SK-N-SH (cell line): ENCODE results near the gene HSPG2. TPM values are rescaled to one million over a fixed set of nuclear protein-coding genes. Genes with fewer than 3 reads are reported as not detected.
A peak's percentile ranks its signal among the peaks of the same experiment; 100 is the strongest.

Experiments used
- CTCF ChIA-PET: fragments of 300-600, 350-600 bp; formaldehyde crosslinking; extraction: SDS; loops from one replicate; lab custom pipeline; 2021; lab: Yijun Ruan, JAX
- POLR2A ChIA-PET: fragments of 350-600 bp; sonication (Branson Sonifier 250); formaldehyde crosslinking; extraction: SDS; loops from one replicate; lab custom pipeline; 2020; ENCODE audit warnings: antibody characterized with exemption, inconsistent platforms; lab: Yijun Ruan, JAX
- DNase-seq: peaks from one replicate; pipeline ENCODE4 v3.0.0; 2012
- H2AFZ ChIP-seq: fragments of 200-600 bp; sonication (generic); 2 replicates; pipeline ENCODE4 v1.8.1; 2016; ENCODE audit warnings: antibody characterized with exemption, mild to moderate bottlenecking, low read depth
- H3F3A ChIP-seq: fragments of 200-600 bp; sonication (generic); replicated peaks from 2 replicates; pipeline ENCODE3; 2016; ENCODE audit warnings: antibody characterized with exemption, mild to moderate bottlenecking; ENCODE audit not compliant: insufficient read depth
- H3K27ac ChIP-seq, 2 experiments: fragments of 200-500 bp in 1 of 2; fragments of 200-600 bp in 1 of 2; sonication (Bioruptor generic) in 1 of 2; sonication (generic), shearing (Covaris generic) in 1 of 2; 2 replicates each; pipeline versions ENCODE4 v1.5.1 to v1.6.1; 2014 to 2016; ENCODE audit warnings: low read depth in 2 of 2, inconsistent platforms in 1 of 2, low read length in 1 of 2, mild to moderate bottlenecking in 1 of 2, mixed read lengths in 1 of 2
- H3K27me3 ChIP-seq: fragments of 200-600 bp; sonication (generic), shearing (Covaris generic); 2 replicates; pipeline ENCODE4 v1.6.1; 2016; ENCODE audit warnings: mixed run types; ENCODE audit not compliant: insufficient read depth
- H3K36me3 ChIP-seq, 2 experiments: fragments of 200-500 bp in 1 of 2; fragments of 200-600 bp in 1 of 2; sonication (Bioruptor generic) in 1 of 2; sonication (generic) in 1 of 2; replicated peaks in 1 of 2; 2 replicates each; pipeline versions ENCODE3 to v1.5.1; 2014 to 2016; ENCODE audit warnings: low read length in 1 of 2, mild to moderate bottlenecking in 1 of 2; ENCODE audit not compliant: insufficient read depth in 2 of 2, control insufficient read depth in 1 of 2
- H3K4me1 ChIP-seq, 2 experiments: fragments of 200-500 bp in 1 of 2; fragments of 200-600 bp in 1 of 2; sonication (Bioruptor generic) in 1 of 2; sonication (generic), shearing (Covaris generic) in 1 of 2; 2 replicates each; pipeline versions ENCODE4 v1.5.1 to v1.6.1; 2014 to 2016; ENCODE audit warnings: low read depth in 1 of 2, low read length in 1 of 2, mixed run types in 1 of 2; ENCODE audit not compliant: insufficient read depth in 2 of 2, control insufficient read depth in 1 of 2
- H3K4me2 ChIP-seq: fragments of 200-600 bp; sonication (generic), shearing (Covaris generic); 2 replicates; pipeline ENCODE4 v1.6.1; 2017; ENCODE audit warnings: mixed run types
- H3K4me3 ChIP-seq, 2 experiments: fragments of 200-500 bp in 1 of 2; fragments of 200-600 bp in 1 of 2; sonication (Bioruptor generic) in 1 of 2; sonication (generic), shearing (Covaris generic) in 1 of 2; 2 replicates each; pipeline versions ENCODE4 v1.5.1 to v1.8.1; 2014 to 2016; ENCODE audit warnings: low read depth in 2 of 2, inconsistent platforms in 1 of 2, low read length in 1 of 2, mild to moderate bottlenecking in 1 of 2, mixed read lengths in 1 of 2, moderate library complexity in 1 of 2
- H3K79me2 ChIP-seq: fragments of 200-600 bp; sonication (generic); 2 replicates; pipeline ENCODE4 v1.8.1; 2017; ENCODE audit warnings: mild to moderate bottlenecking; ENCODE audit not compliant: insufficient read depth
- H3K9ac ChIP-seq: fragments of 200-600 bp; sonication (generic); 2 replicates; pipeline ENCODE4 v1.6.1; 2017; ENCODE audit warnings: mixed run types
- H3K9me2 ChIP-seq: fragments of 200-600 bp; sonication (generic); 2 replicates; pipeline ENCODE4 v1.6.1; 2017; ENCODE audit warnings: mixed run types
- H3K9me3 ChIP-seq: fragments of 200-600 bp; sonication (generic); 2 replicates; pipeline ENCODE4 v1.6.1; 2017; ENCODE audit warnings: mixed run types, mild to moderate bottlenecking, moderate library complexity
- H4K20me1 ChIP-seq: fragments of 200-600 bp; sonication (generic); 2 replicates; pipeline ENCODE4 v1.6.1; 2017; ENCODE audit warnings: mild to moderate bottlenecking, mixed run types; ENCODE audit not compliant: insufficient read depth
- CHD2 ChIP-seq: fragments of 150-350 bp; IDR thresholded peaks from 2 replicates; pipeline ENCODE4 v1.6.1; 2018; ENCODE audit warnings: low read length; ENCODE audit not compliant: partially characterized antibody
- EP300 ChIP-seq, 2 experiments: IDR thresholded peaks; 2 replicates each; pipeline versions ENCODE4 v1.4.0 to v1.6.1; 2012; ENCODE audit warnings: borderline replicate concordance in 1 of 2, low read depth in 1 of 2, low read length in 1 of 2
- FOSL2 ChIP-seq: IDR thresholded peaks from 2 replicates; pipeline ENCODE4 v1.4.0; 2012; ENCODE audit warnings: low read depth, mild to moderate bottlenecking, moderate library complexity, borderline replicate concordance
- FOXJ3 ChIP-seq: sonication (generic); formaldehyde crosslinking; IDR thresholded peaks from 2 replicates; pipeline ENCODE4 v1.5.1; 2020; ENCODE audit warnings: mild to moderate bottlenecking, missing genetic modification reagents
- GATA2 ChIP-seq: sonication (generic); formaldehyde crosslinking; IDR thresholded peaks from 2 replicates; pipeline ENCODE4 v1.5.0; 2020; ENCODE audit warnings: mild to moderate bottlenecking, missing genetic modification reagents
- JUND ChIP-seq: IDR thresholded peaks from 2 replicates; pipeline ENCODE4 v1.4.0; 2012
- MXI1 ChIP-seq: IDR thresholded peaks from 2 replicates; pipeline ENCODE4 v1.6.1; 2012; ENCODE audit warnings: mild to moderate bottlenecking, low read depth, low read length, improper control_type of control experiment
- PBX3 ChIP-seq: IDR thresholded peaks from 2 replicates; pipeline ENCODE4; 2012
- POLR2AphosphoS5 ChIP-seq: IDR thresholded peaks from 2 replicates; pipeline ENCODE4 v1.6.1; 2012; ENCODE audit warnings: low read depth, low read length
- RAD21 ChIP-seq: IDR thresholded peaks from 2 replicates; pipeline ENCODE4 v1.6.1; 2012; ENCODE audit warnings: mild to moderate bottlenecking, low read length
- RCOR1 ChIP-seq: fragments of 150-350 bp; IDR thresholded peaks from 2 replicates; pipeline ENCODE4 v1.6.1; 2017; ENCODE audit warnings: antibody characterized with exemption, low read length
- TEAD4 ChIP-seq: IDR thresholded peaks from 2 replicates; pipeline ENCODE4 v1.4.0; 2012; ENCODE audit warnings: mild to moderate bottlenecking, borderline replicate concordance; ENCODE audit not compliant: insufficient read depth
- USF1 ChIP-seq: IDR thresholded peaks from 2 replicates; pipeline ENCODE4 v1.4.0; 2012; ENCODE audit warnings: low read depth, borderline replicate concordance
- ZBTB33 ChIP-seq: IDR thresholded peaks from 2 replicates; pipeline ENCODE4 v1.4.0; 2012; ENCODE audit warnings: low read depth, borderline replicate concordance
- WGBS: methylation state at CpG from one replicate; pipeline ENCODE4 v1.1.6; 2017; ENCODE audit warnings: low lambda C conversion rate; 5-methylcytosine and 5-hydroxymethylcytosine counted together
- polyA plus RNA-seq, 3 experiments: library from polyadenylated mRNA; depleted of rRNA; stranded (reverse); fragments of >200 nt; gene quantifications; 2 replicates each; pipeline ENCODE4 v1.2.3, GENCODE V29; 2012

HSPG2 gene
- polyA plus RNA-seq, 1 of the 3 experiments (the other 2 are of a cell fraction), result 28.9 TPM

GRCh38 chr1:21916447-21917238, 20.5 kb downstream of the HSPG2 start:
- CTCF ChIA-PET, result no interaction called here
- TF ChIP-seq MXI1, result peak; percentile 65; the same call in 1 of the 2 replicates
- peak; percentile 77 for TF ChIP-seq RCOR1
- TF ChIP-seq GATA2 (CRISPR knock-in tag), result peak; percentile 90
- peak in 1 of 2 experiments; percentile 87; a peak in 2 of 4 replicates for TF ChIP-seq EP300 (IDR thresholded peaks at IDR 0.05; ENCODE audit: borderline replicate concordance in 1 of 2, low read depth in 1 of 2, low read length in 1 of 2)
- peak; percentile 78 for TF ChIP-seq CHD2
- no peak for TF ChIP-seq FOXJ3 (CRISPR knock-in tag)
- Histone ChIP-seq H3K9me3 (no peaks in the 10 kb centered on the region), H3K79me2 (peaks cover 53% of the 10 kb centered on the region), H3K36me3 (peaks cover 0 to 11% of the 10 kb centered on the region in 2 experiments), H3K27me3 (no peaks in the 10 kb centered on the region), H2AFZ (no peak overlapping the region), H4K20me1 (peaks cover 7% of the 10 kb centered on the region; the same call in 1 of the 2 replicates), H3K4me2 (no peak overlapping the region), H3F3A (peaks cover 26% of the 10 kb centered on the region), H3K4me1 (peaks cover 16 to 17% of the 10 kb centered on the region in 2 experiments; a peak in 2 of 4 replicates), H3K9me2 (no peaks in the 10 kb centered on the region), H3K4me3 (no peak overlapping the region), H3K27ac (no peak overlapping the region), H3K9ac (no peak overlapping the region)
- DNase-seq, result peak; percentile 79
- 91% methylated on average over 20 of the region's 20 CpGs for WGBS
- POLR2A ChIA-PET, result no interaction called here

GRCh38 chr1:21914880-21915640, 22.1 kb downstream of the HSPG2 start:
- ChIA-PET CTCF (interaction anchor here (0.7 to 1.6 kb wide), 2 partner anchors 16 to 20 kb away, joined by 3 read pairs; no protein-coding TSS in a partner anchor), POLR2A (no interaction called here)
- Histone ChIP-seq H2AFZ (no peak overlapping the region), H4K20me1 (peaks cover 7% of the 10 kb centered on the region; the same call in 1 of the 2 replicates), H3K9me3 (no peaks in the 10 kb centered on the region), H3K36me3 (peaks cover 0 to 11% of the 10 kb centered on the region in 2 experiments), H3K27me3 (no peaks in the 10 kb centered on the region), H3K9me2 (no peaks in the 10 kb centered on the region), H3K4me2 (no peak overlapping the region), H3K4me1 (peaks cover 5 to 16% of the 10 kb centered on the region in 2 experiments; a peak in 2 of 4 replicates), H3K4me3 (no peak overlapping the region), H3K79me2 (peaks cover 60% of the 10 kb centered on the region), H3K9ac (no peak overlapping the region), H3K27ac (no peak overlapping the region), H3F3A (peaks cover 15% of the 10 kb centered on the region)
- 84% methylated on average over 7 of the region's 21 CpGs for WGBS
- no peak for TF ChIP-seq TEAD4
- peak; percentile 51 for DNase-seq

GRCh38 chr1:21914450-21914849, 22.7 kb downstream of the HSPG2 start:
- CTCF ChIA-PET, result interaction anchor here (1.6 kb wide), 1 partner anchor 15 kb away, joined by 3 read pairs; no protein-coding TSS in a partner anchor
- Histone ChIP-seq H3K4me2 (no peak overlapping the region), H3K9ac (no peak overlapping the region), H4K20me1 (peaks cover 14% of the 10 kb centered on the region), H3K4me3 (no peak overlapping the region), H3K36me3 (peaks cover 0 to 11% of the 10 kb centered on the region in 2 experiments), H3K9me2 (no peaks in the 10 kb centered on the region), H3K4me1 (peaks cover 0 to 16% of the 10 kb centered on the region in 2 experiments; a peak in 1 of 4 replicates), H3K27ac (no peak overlapping the region), H3F3A (peaks cover 9% of the 10 kb centered on the region), H3K27me3 (no peaks in the 10 kb centered on the region), H3K9me3 (no peaks in the 10 kb centered on the region), H3K79me2 (peaks cover 61% of the 10 kb centered on the region), H2AFZ (no peak overlapping the region)
- POLR2A ChIA-PET, result no interaction called here
- DNase-seq, result no peak
- WGBS, result 89% methylated on average over 3 of the region's 5 CpGs
- no peak for TF ChIP-seq POLR2AphosphoS5
- TF ChIP-seq PBX3, result no peak
- no peak for TF ChIP-seq MXI1
- no peak for TF ChIP-seq JUND
- no peak for TF ChIP-seq ZBTB33
- no peak for TF ChIP-seq RAD21
- no peak for TF ChIP-seq FOSL2
- no peak for TF ChIP-seq EP300 (IDR thresholded peaks at IDR 0.05; ENCODE audit: borderline replicate concordance in 1 of 2, low read depth in 1 of 2, low read length in 1 of 2)
- no peak for TF ChIP-seq USF1
